ENCODE measurements around the gene INPP5E. TPM values are rescaled to one million over a fixed set of nuclear protein-coding genes. Genes with fewer than 3 reads are reported as not detected.

The INPP5E gene
- total and polyA plus RNA-seq, 2 donors (not counting 1 experiment from before 2014, with no cell fraction given): 3.9 to 7.8 TPM

- H3K4me3 ChIP-seq (replicated peaks in 1 of 4; ENCODE audit: control extremely low read depth in 1 of 4, insufficient read depth in 1 of 4, low read depth in 3 of 4, low read length in 4 of 4): no peak overlapping the region
- H3K27ac ChIP-seq (ENCODE audit: insufficient read depth, low read length): no peak overlapping the region
- no peaks in the 10 kb centered on the region for H3K27me3 ChIP-seq (ENCODE audit: control insufficient read depth, insufficient read depth, low read length)
- TF ChIP-seq CTCF (conservative IDR thresholded peaks at IDR 0.05 in 1 of 2, IDR thresholded peaks at IDR 0.05 in 1 of 2; ENCODE audit: low read depth in 1 of 2, low read length in 2 of 2) (no peak), EZH2 (IDR thresholded peaks at IDR 0.05; ENCODE audit: low read length, missing control alignments) (no peak)
- no peak overlapping the region for H2AFZ ChIP-seq (ENCODE audit: low read length)
- peaks cover 66% of the 10 kb centered on the region for H3K79me2 ChIP-seq (ENCODE audit: control insufficient read depth, insufficient read depth, low read length)
- DNase-seq (ENCODE audit: low read depth in 2 of 2): no peak
- no peaks in the 10 kb centered on the region for H3K9me3 ChIP-seq (ENCODE audit: control insufficient read depth, insufficient read depth, low read depth, low read length)
- no peak overlapping the region for H3K9ac ChIP-seq (ENCODE audit: insufficient read depth, low read length)
- H4K20me1 ChIP-seq (ENCODE audit: control insufficient read depth, extremely low read depth, insufficient read depth, low read length): no peaks in the 10 kb centered on the region
- H3K4me1 ChIP-seq (ENCODE audit: control insufficient read depth, extremely low read depth, insufficient read depth, low read length): no peaks in the 10 kb centered on the region
- peaks cover 67% of the 10 kb centered on the region for H3K36me3 ChIP-seq (ENCODE audit: control insufficient read depth, insufficient read depth, low read length)
- H3K4me2 ChIP-seq (ENCODE audit: extremely low read depth, insufficient read depth, low read length): no peak overlapping the region
Observed at GRCh38 chr9:136474021-136474640, 34.5 kb upstream of the INPP5E start.

GRCh38 chr9:136473354-136473721 is 33.7 kb upstream of the INPP5E start:
- no peak for TF ChIP-seq EZH2 (IDR thresholded peaks at IDR 0.05; ENCODE audit: low read length, missing control alignments)
- no peak for TF ChIP-seq CTCF (conservative IDR thresholded peaks at IDR 0.05 in 1 of 2, IDR thresholded peaks at IDR 0.05 in 1 of 2; ENCODE audit: low read depth in 1 of 2, low read length in 2 of 2)
- H3K4me3 ChIP-seq (replicated peaks in 1 of 4; ENCODE audit: control extremely low read depth in 1 of 4, insufficient read depth in 1 of 4, low read depth in 3 of 4, low read length in 4 of 4): no peak overlapping the region
- DNase-seq (ENCODE audit: low read depth in 2 of 2): no peak
- no peaks in the 10 kb centered on the region for H4K20me1 ChIP-seq (ENCODE audit: control insufficient read depth, extremely low read depth, insufficient read depth, low read length)
- H3K27me3 ChIP-seq (ENCODE audit: control insufficient read depth, insufficient read depth, low read length): no peaks in the 10 kb centered on the region
- H3K4me2 ChIP-seq (ENCODE audit: extremely low read depth, insufficient read depth, low read length): no peak overlapping the region
- H2AFZ ChIP-seq (ENCODE audit: low read length): no peak overlapping the region
- no peak overlapping the region for H3K9ac ChIP-seq (ENCODE audit: insufficient read depth, low read length)
- no peaks in the 10 kb centered on the region for H3K4me1 ChIP-seq (ENCODE audit: control insufficient read depth, extremely low read depth, insufficient read depth, low read length)
- H3K36me3 ChIP-seq (ENCODE audit: control insufficient read depth, insufficient read depth, low read length): peaks cover 66% of the 10 kb centered on the region
- no peaks in the 10 kb centered on the region for H3K9me3 ChIP-seq (ENCODE audit: control insufficient read depth, insufficient read depth, low read depth, low read length)
- peaks cover 58% of the 10 kb centered on the region for H3K79me2 ChIP-seq (ENCODE audit: control insufficient read depth, insufficient read depth, low read length)
- no peak overlapping the region for H3K27ac ChIP-seq (ENCODE audit: insufficient read depth, low read length)

GRCh38 chr9:136472640-136473353 is 33.2 kb upstream of the INPP5E start:
- no peak overlapping the region for H3K27ac ChIP-seq (ENCODE audit: insufficient read depth, low read length)
- H3K79me2 ChIP-seq (ENCODE audit: control insufficient read depth, insufficient read depth, low read length): peaks cover 53% of the 10 kb centered on the region
- H3K4me1 ChIP-seq (ENCODE audit: control insufficient read depth, extremely low read depth, insufficient read depth, low read length): no peaks in the 10 kb centered on the region
- no peak overlapping the region for H3K4me3 ChIP-seq (replicated peaks in 1 of 4; ENCODE audit: control extremely low read depth in 1 of 4, insufficient read depth in 1 of 4, low read depth in 3 of 4, low read length in 4 of 4)
- TF ChIP-seq CTCF (conservative IDR thresholded peaks at IDR 0.05 in 1 of 2, IDR thresholded peaks at IDR 0.05 in 1 of 2; ENCODE audit: low read depth in 1 of 2, low read length in 2 of 2): no peak
- TF ChIP-seq EZH2 (IDR thresholded peaks at IDR 0.05; ENCODE audit: low read length, missing control alignments): no peak
- H3K9me3 ChIP-seq (ENCODE audit: control insufficient read depth, insufficient read depth, low read depth, low read length): no peaks in the 10 kb centered on the region
- peaks cover 71% of the 10 kb centered on the region for H3K36me3 ChIP-seq (ENCODE audit: control insufficient read depth, insufficient read depth, low read length)
- no peak overlapping the region for H2AFZ ChIP-seq (ENCODE audit: low read length)
- H3K9ac ChIP-seq (ENCODE audit: insufficient read depth, low read length): no peak overlapping the region
- H3K27me3 ChIP-seq (ENCODE audit: control insufficient read depth, insufficient read depth, low read length): no peaks in the 10 kb centered on the region
- H3K4me2 ChIP-seq (ENCODE audit: extremely low read depth, insufficient read depth, low read length): no peak overlapping the region
- H4K20me1 ChIP-seq (ENCODE audit: control insufficient read depth, extremely low read depth, insufficient read depth, low read length): no peaks in the 10 kb centered on the region
- no peak for DNase-seq (ENCODE audit: low read depth in 2 of 2)
